ENCODE measurements around the gene ZC3HAV1. TPM values are rescaled to one million over a fixed set of nuclear protein-coding genes. Genes with fewer than 3 reads are reported as not detected.

ZC3HAV1 gene
- total and polyA plus RNA-seq, 8 donors: 3.6 to 18.5 (median 10.1) TPM

DNA sequence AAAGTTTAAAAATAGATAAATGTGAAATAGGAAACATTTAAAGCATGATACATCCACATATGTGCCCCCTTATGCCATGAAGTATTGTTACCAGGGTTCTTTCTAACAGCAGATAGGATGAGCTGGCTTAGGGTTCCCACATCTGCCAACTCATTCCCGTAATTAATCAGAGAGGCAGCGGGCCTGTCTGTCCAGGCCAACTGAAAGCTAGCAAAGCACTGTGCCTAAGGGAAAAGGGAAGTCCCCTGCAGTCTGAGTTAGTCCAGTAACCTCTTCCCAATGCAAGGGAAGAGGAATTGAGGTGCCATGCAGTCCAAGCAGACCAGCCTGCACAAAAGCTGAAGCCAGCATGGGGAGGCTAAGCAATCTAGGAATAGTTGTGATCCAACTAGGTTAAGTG lies 55.4 kb downstream of the ZC3HAV1 start:
- H3K27ac ChIP-seq: no peak overlapping the region
- H3K27me3 ChIP-seq: no peaks in the 10 kb centered on the region
- ATAC-seq (no peak), DNase-seq (no peak), FAIRE-seq (no peak)
- H3K36me3 ChIP-seq: peaks cover 0 to 30% (median 0%) of the 10 kb centered on the region in 3 donors
- intact Hi-C loops (cut with DNase I): no loop called here
- H3K4me3 ChIP-seq: no peak overlapping the region
- TF ChIP-seq, protein P1, sequence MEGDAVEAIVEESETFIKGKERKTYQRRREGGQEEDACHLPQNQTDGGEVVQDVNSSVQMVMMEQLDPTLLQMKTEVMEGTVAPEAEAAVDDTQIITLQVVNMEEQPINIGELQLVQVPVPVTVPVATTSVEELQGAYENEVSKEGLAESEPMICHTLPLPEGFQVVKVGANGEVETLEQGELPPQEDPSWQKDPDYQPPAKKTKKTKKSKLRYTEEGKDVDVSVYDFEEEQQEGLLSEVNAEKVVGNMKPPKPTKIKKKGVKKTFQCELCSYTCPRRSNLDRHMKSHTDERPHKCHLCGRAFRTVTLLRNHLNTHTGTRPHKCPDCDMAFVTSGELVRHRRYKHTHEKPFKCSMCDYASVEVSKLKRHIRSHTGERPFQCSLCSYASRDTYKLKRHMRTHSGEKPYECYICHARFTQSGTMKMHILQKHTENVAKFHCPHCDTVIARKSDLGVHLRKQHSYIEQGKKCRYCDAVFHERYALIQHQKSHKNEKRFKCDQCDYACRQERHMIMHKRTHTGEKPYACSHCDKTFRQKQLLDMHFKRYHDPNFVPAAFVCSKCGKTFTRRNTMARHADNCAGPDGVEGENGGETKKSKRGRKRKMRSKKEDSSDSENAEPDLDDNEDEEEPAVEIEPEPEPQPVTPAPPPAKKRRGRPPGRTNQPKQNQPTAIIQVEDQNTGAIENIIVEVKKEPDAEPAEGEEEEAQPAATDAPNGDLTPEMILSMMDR (IDR thresholded peaks at IDR 0.05): no peak
- no peaks in the 10 kb centered on the region for H3K9me3 ChIP-seq
- WGBS, 2 donors: 73 to 80% methylated on average over 2 of the region's 2 CpGs
- no peaks in the 10 kb centered on the region for H3K4me1 ChIP-seq

DNA sequence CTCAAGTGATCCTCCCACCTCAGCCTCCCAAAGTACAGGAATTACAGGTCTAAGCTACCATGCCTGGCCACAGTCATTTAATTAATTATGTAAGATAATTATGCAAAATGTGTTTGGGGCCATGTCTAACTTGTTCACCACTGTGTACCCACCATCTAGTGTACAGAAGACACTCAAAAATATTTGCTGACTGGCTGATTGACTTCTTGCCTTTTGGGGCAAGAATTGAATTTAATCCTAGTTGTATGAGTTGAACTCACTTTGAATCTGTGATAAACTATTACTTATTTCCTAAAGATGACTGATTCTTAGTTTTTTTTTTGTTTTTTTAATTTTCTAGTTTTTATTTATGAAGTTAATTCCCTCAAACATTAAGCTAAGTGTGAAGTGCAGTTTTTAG lies 57.9 kb downstream of the ZC3HAV1 start:
- H3K4me1 ChIP-seq: no peaks in the 10 kb centered on the region
- peaks cover 0 to 30% (median 0%) of the 10 kb centered on the region in 3 donors for H3K36me3 ChIP-seq
- no peaks in the 10 kb centered on the region for H3K9me3 ChIP-seq
- no peak for FAIRE-seq
- no peak for DNase-seq
- H3K27ac ChIP-seq: no peak overlapping the region
- no peak overlapping the region for H3K4me3 ChIP-seq
- TF ChIP-seq, protein P1 (IDR thresholded peaks at IDR 0.05): no peak
- intact Hi-C loops (cut with DNase I): no loop called here
- no peak for ATAC-seq
- no peaks in the 10 kb centered on the region for H3K27me3 ChIP-seq

DNA sequence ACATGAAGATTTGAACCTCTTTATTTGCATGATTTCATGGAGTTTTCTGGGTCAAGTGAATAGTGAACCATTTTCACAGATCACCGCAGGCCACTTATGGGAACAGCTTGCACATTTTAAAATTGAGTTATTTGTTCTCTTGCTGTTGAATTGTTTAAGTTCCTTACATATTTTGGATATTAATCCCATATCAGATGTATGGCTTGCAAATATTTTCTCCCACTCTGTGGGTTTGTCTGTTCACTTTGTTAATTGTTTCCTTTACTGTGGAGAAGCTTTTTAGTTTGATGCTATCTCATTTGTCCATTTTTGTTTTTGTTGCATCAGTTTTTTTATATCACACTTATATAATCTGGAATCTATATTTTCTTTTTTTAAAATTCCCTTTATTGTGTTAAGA lies 59.6 kb downstream of the ZC3HAV1 start:
- H3K4me3 ChIP-seq: no peak overlapping the region
- intact Hi-C loops (cut with DNase I): no loop called here
- no peak overlapping the region for H3K27ac ChIP-seq
- DNase-seq (no peak), FAIRE-seq (no peak), ATAC-seq (no peak)
- peaks cover 0 to 27% (median 0%) of the 10 kb centered on the region in 3 donors for H3K36me3 ChIP-seq
- H3K27me3 ChIP-seq: no peaks in the 10 kb centered on the region
- H3K9me3 ChIP-seq: no peaks in the 10 kb centered on the region
- TF ChIP-seq, protein P1 (IDR thresholded peaks at IDR 0.05): no peak
- 96 to 98% methylated on average over 1 of the region's 1 CpG for WGBS, 2 donors
- no peaks in the 10 kb centered on the region for H3K4me1 ChIP-seq

DNA sequence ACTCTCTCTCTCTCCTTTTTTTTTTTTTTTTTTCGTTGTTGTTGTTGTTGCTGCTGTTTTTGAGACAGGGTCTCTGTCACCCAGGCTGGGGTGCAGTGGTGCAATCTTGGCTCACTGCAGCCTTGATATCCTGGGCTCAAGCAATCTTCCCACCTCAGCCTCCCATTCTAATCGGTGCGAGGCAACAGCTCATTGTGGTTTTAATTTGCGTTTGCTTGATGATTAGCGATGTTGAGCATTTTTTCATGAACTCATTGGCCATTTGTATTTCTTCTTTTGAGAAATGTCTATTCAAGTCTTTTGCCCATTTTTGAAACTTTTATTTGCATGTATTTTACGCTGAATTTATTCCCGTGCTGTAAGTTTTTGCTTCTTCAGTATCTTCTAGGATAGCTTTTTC lies 60.4 kb downstream of the ZC3HAV1 start:
- H3K36me3 ChIP-seq: peaks cover 0 to 19% (median 0%) of the 10 kb centered on the region in 3 donors
- DNase-seq: no peak
- no peaks in the 10 kb centered on the region for H3K4me1 ChIP-seq
- H3K27ac ChIP-seq: no peak overlapping the region
- no peaks in the 10 kb centered on the region for H3K9me3 ChIP-seq
- intact Hi-C loops (cut with DNase I): no loop called here
- no peak for FAIRE-seq
- no peaks in the 10 kb centered on the region for H3K27me3 ChIP-seq
- H3K4me3 ChIP-seq: no peak overlapping the region
- TF ChIP-seq, protein P1 (IDR thresholded peaks at IDR 0.05): no peak
- ATAC-seq: no peak
- 83 to 93% methylated on average over 7 of the region's 7 CpGs for WGBS, 2 donors

DNA sequence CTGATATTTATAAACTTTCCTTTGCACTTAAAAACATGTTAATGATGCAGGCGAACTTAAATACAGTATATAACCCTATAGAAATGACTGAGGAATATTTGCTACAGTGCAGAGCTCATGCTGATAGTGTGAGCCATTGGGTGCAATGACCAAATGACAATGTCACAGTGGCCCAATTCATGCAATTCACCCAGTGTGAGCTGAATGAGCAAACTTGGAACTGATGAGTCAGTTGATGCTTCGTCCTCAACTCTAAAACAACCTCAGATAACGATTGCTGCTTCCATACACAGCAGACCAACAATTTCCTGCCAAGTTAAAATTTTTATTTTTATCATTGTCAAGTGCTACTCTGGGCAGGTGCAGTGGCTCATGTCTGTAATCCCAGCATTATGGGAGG lies 61.5 kb downstream of the ZC3HAV1 start:
- Histone ChIP-seq H3K27me3 (no peaks in the 10 kb centered on the region), H3K27ac (no peak overlapping the region), H3K4me1 (no peaks in the 10 kb centered on the region), H3K9me3 (no peaks in the 10 kb centered on the region), H3K4me3 (no peak overlapping the region), H3K36me3 (peaks cover 0 to 10% (median 0%) of the 10 kb centered on the region in 3 donors)
- ATAC-seq: no peak
- 87 to 98% methylated on average over 3 of the region's 3 CpGs for WGBS, 2 donors
- no peak for FAIRE-seq
- DNase-seq: no peak
- intact Hi-C loops (cut with DNase I): no loop called here
- TF ChIP-seq, protein P1 (IDR thresholded peaks at IDR 0.05): no peak
